NCI-H82 treated with DMSO at 0.1 percent for 48 hours (cell line): ENCODE measurements around the gene TRABD2A.

Experiments used
- DNase-seq: peaks from one replicate; lab custom pipeline; 2025; ENCODE audit not compliant: unreplicated experiment; lab: John Stamatoyannopoulos, UW

Gene TRABD2A

GRCh38 chr2:84905181-84906107, 24.6 kb upstream of the TRABD2A start, which contains the start of gene TMSB10:
TMSB10 (plus strand) TSS chr2:84905656.
- DNase-seq = peak; percentile 44

GRCh38 chr2:84904717-84905174, 23.9 kb upstream of the TRABD2A start:
- DNase-seq = no peak

GRCh38 chr2:84904151-84904550, 23.3 kb upstream of the TRABD2A start:
- no peak for DNase-seq

- no peak for DNase-seq
Observed at GRCh38 chr2:84902526-84902925, 21.6 kb upstream of the TRABD2A start.

GRCh38 chr2:84901593-84902120, 20.8 kb upstream of the TRABD2A start:
- no peak for DNase-seq

- DNase-seq = no peak
Observed at GRCh38 chr2:84900971-84901370, 20.1 kb upstream of the TRABD2A start.

GRCh38 chr2:84899304-84900204, 18.7 kb upstream of the TRABD2A start:
- DNase-seq = no peak

- no peak for DNase-seq
Observed at GRCh38 chr2:84897773-84898172, 16.9 kb upstream of the TRABD2A start.

GRCh38 chr2:84896567-84896966, 15.7 kb upstream of the TRABD2A start:
- DNase-seq = no peak

- DNase-seq = no peak
Observed at GRCh38 chr2:84894758-84895520, 14.1 kb upstream of the TRABD2A start.

- no peak for DNase-seq
Observed at GRCh38 chr2:84894131-84894586, 13.3 kb upstream of the TRABD2A start.

GRCh38 chr2:84891355-84892010, 10.6 kb upstream of the TRABD2A start:
- DNase-seq = no peak

- no peak for DNase-seq
Observed at GRCh38 chr2:84889332-84889731, 8.4 kb upstream of the TRABD2A start.

- DNase-seq = no peak
Observed at GRCh38 chr2:84888401-84889276, 7.8 kb upstream of the TRABD2A start.

GRCh38 chr2:84886791-84887190, 5.9 kb upstream of the TRABD2A start:
- no peak for DNase-seq

GRCh38 chr2:84885111-84885510, 4.2 kb upstream of the TRABD2A start:
- DNase-seq = no peak

GRCh38 chr2:84884449-84884848, 3.6 kb upstream of the TRABD2A start:
- DNase-seq = no peak

GRCh38 chr2:84882775-84883550, 2.1 kb upstream of the TRABD2A start:
- DNase-seq = no peak
